Measurements from ENCODE around the gene OR2AG1. TPM values are rescaled to one million over a fixed set of nuclear protein-coding genes. Genes with fewer than 3 reads are reported as not detected.
A peak's percentile ranks its signal among the peaks of the same experiment; 100 is the strongest.

The OR2AG1 gene
- total RNA-seq, 1 experiment from 2014 or later, result not detected

DNA sequence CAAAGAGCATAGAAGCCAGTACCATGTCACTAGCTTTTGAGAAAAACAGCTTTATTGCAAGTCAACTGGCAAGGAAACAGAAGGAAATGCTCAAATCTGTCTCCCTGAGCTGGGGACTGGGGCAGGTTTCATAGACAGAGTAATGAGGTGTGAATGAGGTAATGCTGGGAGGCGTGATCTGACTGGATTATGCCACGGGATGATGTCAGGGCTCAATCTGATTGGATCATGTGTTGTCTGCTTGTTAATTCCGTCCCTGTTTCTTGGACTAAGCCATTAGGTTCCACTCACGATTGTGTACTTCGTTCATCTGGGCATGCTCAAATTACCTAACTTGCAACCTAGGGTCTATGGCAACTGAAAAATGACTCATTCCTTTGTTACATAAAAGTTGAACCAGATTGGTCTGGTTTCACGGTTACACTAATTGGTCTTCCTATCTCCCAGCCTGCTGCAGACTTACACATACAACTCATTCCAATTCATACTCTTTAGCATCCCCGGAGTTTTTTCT, 42.5 kb downstream of the OR2AG1 start:
- ChIA-PET POLR2A (no interaction called here), CTCF (interaction anchor here (1.4 to 4.9 kb wide), 2 partner anchors 13 to 102 kb away, joined by 3 to 45 read pairs; no protein-coding TSS in a partner anchor)
- no peaks in the 10 kb centered on the region for H3K36me3 Mint-ChIP-seq (ENCODE audit: insufficient read depth, unreplicated experiment)
- no peak overlapping the region for H3K27ac Mint-ChIP-seq (ENCODE audit: low read depth, unreplicated experiment)
- H3K4me3 Mint-ChIP-seq (ENCODE audit: unreplicated experiment), result no peak overlapping the region
- TF ChIP-seq, protein P1, sequence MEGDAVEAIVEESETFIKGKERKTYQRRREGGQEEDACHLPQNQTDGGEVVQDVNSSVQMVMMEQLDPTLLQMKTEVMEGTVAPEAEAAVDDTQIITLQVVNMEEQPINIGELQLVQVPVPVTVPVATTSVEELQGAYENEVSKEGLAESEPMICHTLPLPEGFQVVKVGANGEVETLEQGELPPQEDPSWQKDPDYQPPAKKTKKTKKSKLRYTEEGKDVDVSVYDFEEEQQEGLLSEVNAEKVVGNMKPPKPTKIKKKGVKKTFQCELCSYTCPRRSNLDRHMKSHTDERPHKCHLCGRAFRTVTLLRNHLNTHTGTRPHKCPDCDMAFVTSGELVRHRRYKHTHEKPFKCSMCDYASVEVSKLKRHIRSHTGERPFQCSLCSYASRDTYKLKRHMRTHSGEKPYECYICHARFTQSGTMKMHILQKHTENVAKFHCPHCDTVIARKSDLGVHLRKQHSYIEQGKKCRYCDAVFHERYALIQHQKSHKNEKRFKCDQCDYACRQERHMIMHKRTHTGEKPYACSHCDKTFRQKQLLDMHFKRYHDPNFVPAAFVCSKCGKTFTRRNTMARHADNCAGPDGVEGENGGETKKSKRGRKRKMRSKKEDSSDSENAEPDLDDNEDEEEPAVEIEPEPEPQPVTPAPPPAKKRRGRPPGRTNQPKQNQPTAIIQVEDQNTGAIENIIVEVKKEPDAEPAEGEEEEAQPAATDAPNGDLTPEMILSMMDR (IDR thresholded peaks at IDR 0.05; ENCODE audit: unreplicated experiment), result no peak
- intact Hi-C loops (cut with micrococcal nuclease), result no loop called here
- no TSS peak for BruUV-seq (replicated peaks)
- H3K27me3 Mint-ChIP-seq (ENCODE audit: insufficient read depth, unreplicated experiment), result no peaks in the 10 kb centered on the region
- peak; percentile 54 for DNase-seq (ENCODE audit: unreplicated experiment)
- H3K4me1 Mint-ChIP-seq (ENCODE audit: insufficient read depth, unreplicated experiment), result peaks cover 6% of the 10 kb centered on the region
- H3K9me3 Mint-ChIP-seq (ENCODE audit: unreplicated experiment), result no peaks in the 10 kb centered on the region

- no TSS peak for BruUV-seq (replicated peaks)
- ChIA-PET POLR2A (no interaction called here), CTCF (interaction anchor here (1.2 kb wide), 1 partner anchor 90 kb away, joined by 3 read pairs; no protein-coding TSS in a partner anchor)
- no peak overlapping the region for H3K4me3 Mint-ChIP-seq (ENCODE audit: unreplicated experiment)
- TF ChIP-seq, protein P1 (IDR thresholded peaks at IDR 0.05; ENCODE audit: unreplicated experiment), result no peak
- H3K27me3 Mint-ChIP-seq (ENCODE audit: insufficient read depth, unreplicated experiment), result no peaks in the 10 kb centered on the region
- DNase-seq (ENCODE audit: unreplicated experiment), result no peak
- no peak overlapping the region for H3K27ac Mint-ChIP-seq (ENCODE audit: low read depth, unreplicated experiment)
- H3K9me3 Mint-ChIP-seq (ENCODE audit: unreplicated experiment), result no peaks in the 10 kb centered on the region
- H3K4me1 Mint-ChIP-seq (ENCODE audit: insufficient read depth, unreplicated experiment), result peaks cover 6% of the 10 kb centered on the region
- no peaks in the 10 kb centered on the region for H3K36me3 Mint-ChIP-seq (ENCODE audit: insufficient read depth, unreplicated experiment)
- intact Hi-C loops (cut with micrococcal nuclease), result no loop called here
Measured at GRCh38 chr11:6828103-6828502, 45.3 kb downstream of the OR2AG1 start.

DNA sequence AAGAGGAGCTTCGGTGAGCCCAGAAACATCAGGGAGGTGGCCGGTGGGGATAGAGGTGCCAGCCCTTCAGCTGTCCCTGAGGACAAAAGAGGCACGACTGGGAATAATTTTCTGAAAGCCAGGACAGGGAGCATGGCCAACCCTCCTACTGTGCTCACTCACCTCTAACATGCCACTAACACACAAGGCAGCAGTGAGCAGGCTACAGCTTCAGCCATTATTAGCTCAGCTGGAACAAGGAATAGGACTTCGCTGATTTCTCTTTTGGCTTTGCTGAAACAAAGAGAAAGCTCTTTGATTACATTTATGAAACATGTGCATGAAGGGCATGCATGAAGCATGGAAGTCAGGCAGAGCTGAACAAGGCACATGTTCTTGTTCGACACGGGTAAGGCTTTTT, 50.5 kb downstream of the OR2AG1 start:
- no peaks in the 10 kb centered on the region for H3K36me3 Mint-ChIP-seq (ENCODE audit: insufficient read depth, unreplicated experiment)
- no peaks in the 10 kb centered on the region for H3K4me1 Mint-ChIP-seq (ENCODE audit: insufficient read depth, unreplicated experiment)
- no TSS peak for BruUV-seq (replicated peaks)
- no peaks in the 10 kb centered on the region for H3K9me3 Mint-ChIP-seq (ENCODE audit: unreplicated experiment)
- H3K27ac Mint-ChIP-seq (ENCODE audit: low read depth, unreplicated experiment), result no peak overlapping the region
- DNase-seq (ENCODE audit: unreplicated experiment), result no peak
- no peak overlapping the region for H3K4me3 Mint-ChIP-seq (ENCODE audit: unreplicated experiment)
- ChIA-PET POLR2A (interaction anchor here (0.7 kb wide), 1 partner anchor 47 kb away, joined by 3 read pairs; no protein-coding TSS in a partner anchor), CTCF (interaction anchor here (0.7 to 1.4 kb wide), 3 partner anchors 15 to 76 kb away, joined by 3 to 13 read pairs (median 3); no protein-coding TSS in a partner anchor)
- TF ChIP-seq, protein P1 (IDR thresholded peaks at IDR 0.05; ENCODE audit: unreplicated experiment), result no peak
- intact Hi-C loops (cut with micrococcal nuclease), result no loop called here
- no peaks in the 10 kb centered on the region for H3K27me3 Mint-ChIP-seq (ENCODE audit: insufficient read depth, unreplicated experiment)

GRCh38 chr11:6834021-6834420, 51.2 kb downstream of the OR2AG1 start:
- no peaks in the 10 kb centered on the region for H3K4me1 Mint-ChIP-seq (ENCODE audit: insufficient read depth, unreplicated experiment)
- POLR2A ChIA-PET, result no interaction called here

More at GRCh38 chr11:6834021-6834420, 51.2 kb downstream of the OR2AG1 start:
- no TSS peak for BruUV-seq (replicated peaks)
- DNase-seq (ENCODE audit: unreplicated experiment), result no peak
- H3K27ac Mint-ChIP-seq (ENCODE audit: low read depth, unreplicated experiment), result no peak overlapping the region
- TF ChIP-seq, protein P1 (IDR thresholded peaks at IDR 0.05; ENCODE audit: unreplicated experiment), result no peak
- no peaks in the 10 kb centered on the region for H3K36me3 Mint-ChIP-seq (ENCODE audit: insufficient read depth, unreplicated experiment)
- H3K9me3 Mint-ChIP-seq (ENCODE audit: unreplicated experiment), result no peaks in the 10 kb centered on the region
- H3K4me3 Mint-ChIP-seq (ENCODE audit: unreplicated experiment), result no peak overlapping the region
- intact Hi-C loops (cut with micrococcal nuclease), result no loop called here
- CTCF ChIA-PET, result interaction anchor here (0.6 to 1.4 kb wide), 2 partner anchors 21 to 22 kb away, joined by 3 to 13 read pairs; no protein-coding TSS in a partner anchor
- H3K27me3 Mint-ChIP-seq (ENCODE audit: insufficient read depth, unreplicated experiment), result no peaks in the 10 kb centered on the region

Other genes starting within 250 kb of the OR2AG1 start
- gene RRP8, start 179.4 kb upstream of the OR2AG1 start, total RNA-seq (2022), result 23.4 and 27.6 TPM in 2 replicates
- 78.9 and 92.3 TPM in 2 replicates for gene ILK, start 179.2 kb upstream of the OR2AG1 start, total RNA-seq (2022)
- gene TAF10, start 170.8 kb upstream of the OR2AG1 start, total RNA-seq (2022), result 157 and 167 TPM in 2 replicates
- gene TPP1, start 163.6 kb upstream of the OR2AG1 start, total RNA-seq (2022), result 26.9 and 46.5 TPM in 2 replicates
- gene DCHS1, start 127.2 kb upstream of the OR2AG1 start, total RNA-seq (2022), result 0.19 and 0.27 TPM in 2 replicates
- gene MRPL17, start 99.7 kb upstream of the OR2AG1 start, total RNA-seq (2022), result 78.0 and 88.4 TPM in 2 replicates
- 0.37 and 0.39 TPM in 2 replicates for gene OR2AG2, start 11.0 kb upstream of the OR2AG1 start, total RNA-seq (2022)
- 0.17 and 0.28 TPM in 2 replicates for gene OR6A2, start 16.7 kb downstream of the OR2AG1 start, total RNA-seq (2022)
- not detected in 2 replicates for gene OR10A5, start 62.7 kb downstream of the OR2AG1 start, total RNA-seq (2022)
- gene OR10A2, start 80.0 kb downstream of the OR2AG1 start, total RNA-seq (2022), result not detected in 2 replicates
- not detected in 2 replicates for gene OR10A4, start 93.6 kb downstream of the OR2AG1 start, total RNA-seq (2022)
- gene OR2D2, start 109.5 kb downstream of the OR2AG1 start, total RNA-seq (2022), result 0.37 and 0.56 TPM in 2 replicates
- gene OR2D3, start 138.0 kb downstream of the OR2AG1 start, total RNA-seq (2022), result not detected in 2 replicates
- gene ZNF215, start 143.4 kb downstream of the OR2AG1 start, total RNA-seq (2022), result 9.2 and 11.1 TPM in 2 replicates
- 3.1 and 4.2 TPM in 2 replicates for gene ZNF214, start 237.3 kb downstream of the OR2AG1 start, total RNA-seq (2022)
- not detected in 2 replicates for gene NLRP14, start 237.5 kb downstream of the OR2AG1 start, total RNA-seq (2022)